ENCODE measurements around the gene DYNLL2.

- TF ChIP-seq POLR2AphosphoS5 (IDR thresholded peaks at IDR 0.05; ENCODE audit: low read depth, low read length) (no peak), POLR2A (IDR thresholded peaks at IDR 0.05; ENCODE audit: low read depth, low read length) (no peak), TAF1 (IDR thresholded peaks at IDR 0.05; ENCODE audit: low read depth, low read length) (no peak)
Observed at GRCh38 chr17:58144801-58145200, 61.6 kb downstream of the DYNLL2 start.

Data from GM12891 (cell line).